WTC11 (cell line): Measurements from ENCODE around the gene GRIK2. TPM values are rescaled to one million over a fixed set of nuclear protein-coding genes. Genes with fewer than 3 reads are reported as not detected.

Experiments
- ATAC-seq: fragments of 200-7000 bp; cut with Tn5 transposase; 2 replicates; pipeline ENCODE4 v1.10.0; 2021; ENCODE audit warnings: mild to moderate bottlenecking, moderate library complexity
- CTCF ChIA-PET: fragments of 300-600 bp; sonication (Branson Sonifier 250); formaldehyde crosslinking; loops from one replicate; lab custom pipeline; 2021; ENCODE audit warnings: antibody characterized with exemption; lab: Charles Lee
- POLR2A ChIA-PET: fragments of 350-600 bp; sonication (Branson Sonifier 250); formaldehyde crosslinking; loops from one replicate; lab custom pipeline; 2021; ENCODE audit warnings: antibody characterized with exemption; lab: Charles Lee
- DNase-seq: peaks from one replicate; pipeline ENCODE4 v3.0.0; 2021; ENCODE audit warnings: low spot score
- H3K27ac Mint-ChIP-seq: 2 replicates; pipeline ENCODE4 v1.8.0; 2021; ENCODE audit warnings: mixed read lengths
- H3K27me3 Mint-ChIP-seq: 2 replicates; pipeline ENCODE4 v1.8.0; 2021; ENCODE audit warnings: low read depth, mild to moderate bottlenecking, moderate library complexity, mixed read lengths
- H3K36me3 Mint-ChIP-seq: 2 replicates; pipeline ENCODE4 v1.8.0; 2021; ENCODE audit warnings: mixed read lengths
- H3K4me1 Mint-ChIP-seq: 2 replicates; pipeline ENCODE4 v1.8.0; 2022; ENCODE audit warnings: mixed read lengths
- H3K4me3 Mint-ChIP-seq: 2 replicates; pipeline ENCODE4 v1.8.0; 2021; ENCODE audit warnings: mild to moderate bottlenecking, moderate library complexity, mixed read lengths
- H3K9me3 Mint-ChIP-seq: 2 replicates; pipeline ENCODE4 v1.8.0; 2021; ENCODE audit warnings: mixed read lengths
- FOXP1 ChIP-seq: sonication (generic); formaldehyde crosslinking; IDR thresholded peaks from 2 replicates; pipeline ENCODE4 v1.8.0; 2022; ENCODE audit warnings: missing genetic modification reagents, mild to moderate bottlenecking, moderate library complexity, borderline replicate concordance
- JUN ChIP-seq: sonication (generic); formaldehyde crosslinking; IDR thresholded peaks from 2 replicates; pipeline ENCODE4 v1.8.0; 2023; ENCODE audit warnings: mild to moderate bottlenecking, missing genetic modification reagents
- MXD4 ChIP-seq: fragments of 250-450 bp; sonication (Bioruptor Pico); IDR thresholded peaks from 2 replicates; pipeline ENCODE4 v1.8.0; 2021; ENCODE audit warnings: mild to moderate bottlenecking, moderate library complexity, borderline replicate concordance
- NFYB ChIP-seq: sonication (generic); formaldehyde crosslinking; conservative IDR thresholded peaks from 2 replicates; pipeline ENCODE4 v1.8.0; 2022; ENCODE audit warnings: low read depth, missing genetic modification reagents
- SOX15 ChIP-seq: fragments of 250-450 bp; sonication (Bioruptor Pico); IDR thresholded peaks from 2 replicates; pipeline ENCODE4 v1.9.0; 2021; ENCODE audit warnings: mild to moderate bottlenecking
- TEAD4 ChIP-seq: sonication (generic); formaldehyde crosslinking; IDR thresholded peaks from 2 replicates; pipeline ENCODE4 v1.8.0; 2022; ENCODE audit warnings: mild to moderate bottlenecking, missing genetic modification reagents
- ZNF121 ChIP-seq: sonication (generic); formaldehyde crosslinking; IDR thresholded peaks from 2 replicates; pipeline ENCODE4 v1.8.0; 2023; ENCODE audit warnings: missing genetic modification reagents
- ZNF138 ChIP-seq: sonication (generic); formaldehyde crosslinking; conservative IDR thresholded peaks from 2 replicates; pipeline ENCODE4 v1.8.1; 2022; ENCODE audit warnings: mild to moderate bottlenecking, moderate library complexity, missing genetic modification reagents
- ZNF219 ChIP-seq: sonication (generic); formaldehyde crosslinking; IDR thresholded peaks from 2 replicates; pipeline ENCODE4 v1.8.0; 2023; ENCODE audit warnings: missing genetic modification reagents, mild to moderate bottlenecking, borderline replicate concordance
- ZNF263 ChIP-seq: sonication (generic); formaldehyde crosslinking; IDR thresholded peaks from 2 replicates; pipeline ENCODE4 v1.8.1; 2022; ENCODE audit warnings: low read depth, mild to moderate bottlenecking, moderate library complexity, missing genetic modification reagents
- ZNF423 ChIP-seq: fragments of 250-450 bp; sonication (Bioruptor Pico); IDR thresholded peaks from 2 replicates; pipeline ENCODE4 v2.1.2; 2022; ENCODE audit warnings: mild to moderate bottlenecking, moderate library complexity
- total RNA-seq: library from RNA; stranded (reverse); gene quantifications from 3 replicates; pipeline ENCODE4 v1.2.3, GENCODE V29; 2021
- TF ChIP-seq, protein P1 (sequence below): sonication (generic); formaldehyde crosslinking; IDR thresholded peaks from 2 replicates; pipeline ENCODE4 v1.8.1; 2022; ENCODE audit warnings: low read depth, missing genetic modification reagents, borderline replicate concordance
- TF ChIP-seq, protein P2 (sequence below): sonication (generic); formaldehyde crosslinking; IDR thresholded peaks from 2 replicates; pipeline ENCODE4 v1.8.0; 2022; ENCODE audit warnings: mild to moderate bottlenecking, missing genetic modification reagents
- TF ChIP-seq, protein P3 (sequence below): sonication (generic); formaldehyde crosslinking; IDR thresholded peaks from 2 replicates; pipeline ENCODE4 v1.8.0; 2023; ENCODE audit warnings: missing genetic modification reagents, mild to moderate bottlenecking, borderline replicate concordance
- TF ChIP-seq, protein P4 (sequence below): sonication (generic); formaldehyde crosslinking; IDR thresholded peaks from 2 replicates; pipeline ENCODE4 v1.8.1; 2022; ENCODE audit warnings: mild to moderate bottlenecking, missing genetic modification reagents, moderate library complexity, borderline replicate concordance
- TF ChIP-seq, protein P5 (sequence below): sonication (generic); formaldehyde crosslinking; IDR thresholded peaks from 2 replicates; pipeline ENCODE4 v1.8.1; 2022; ENCODE audit warnings: missing genetic modification reagents, borderline replicate concordance
- TF ChIP-seq, protein P6 (sequence below): sonication (generic); formaldehyde crosslinking; IDR thresholded peaks from 2 replicates; pipeline ENCODE4 v1.8.1; 2023; ENCODE audit warnings: mild to moderate bottlenecking, missing genetic modification reagents, moderate library complexity

Gene GRIK2
- total RNA-seq, 1 experiment from 2014 or later = 2.7 TPM

DNA sequence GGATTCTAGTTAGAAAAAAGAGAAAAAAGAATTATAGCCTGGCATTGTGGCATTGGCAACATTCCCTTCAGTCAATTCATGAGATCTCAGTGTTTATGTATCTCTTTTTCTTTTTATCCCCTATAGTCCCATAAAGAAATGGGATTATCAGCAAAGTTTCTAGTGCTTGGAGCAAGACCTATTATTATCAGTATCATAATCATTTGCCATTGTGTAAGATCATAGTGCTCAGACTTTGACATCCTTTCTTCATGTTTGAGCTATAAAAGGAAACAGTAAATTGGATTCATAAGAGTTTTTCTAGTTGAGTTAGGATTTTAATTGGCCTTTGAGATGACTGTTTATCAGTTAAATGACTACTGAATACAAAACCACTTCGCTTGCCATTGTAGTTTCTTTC is 295.6 kb downstream of the GRIK2 start:
- no peak for DNase-seq

More for the DNA sequence above, 295.6 kb downstream of the GRIK2 start:
- Mint-ChIP-seq H3K4me3 (no peak overlapping the region), H3K9me3 (no peaks in the 10 kb centered on the region), H3K27me3 (no peaks in the 10 kb centered on the region), H3K4me1 (0 out of 2 replicates have a peak, but pooled peaks cover 3% of the 10 kb centered on the region), H3K36me3 (no peaks in the 10 kb centered on the region), H3K27ac (no peak overlapping the region)
- ChIA-PET POLR2A (no interaction called here), CTCF (no interaction called here)
- ATAC-seq = no peak
- TF ChIP-seq ZNF138 (no peak), MXD4 (no peak), JUN (CRISPR knock-in tag) (no peak), FOXP1 (no peak), TEAD4 (CRISPR knock-in tag) (no peak), NFYB (CRISPR knock-in tag) (no peak), ZNF219 (CRISPR knock-in tag) (no peak), ZNF121 (CRISPR knock-in tag) (no peak), SOX15 (no peak), ZNF423 (CRISPR knock-in tag) (no peak), ZNF263 (CRISPR knock-in tag) (no peak)
- TF ChIP-seq, protein P1, sequence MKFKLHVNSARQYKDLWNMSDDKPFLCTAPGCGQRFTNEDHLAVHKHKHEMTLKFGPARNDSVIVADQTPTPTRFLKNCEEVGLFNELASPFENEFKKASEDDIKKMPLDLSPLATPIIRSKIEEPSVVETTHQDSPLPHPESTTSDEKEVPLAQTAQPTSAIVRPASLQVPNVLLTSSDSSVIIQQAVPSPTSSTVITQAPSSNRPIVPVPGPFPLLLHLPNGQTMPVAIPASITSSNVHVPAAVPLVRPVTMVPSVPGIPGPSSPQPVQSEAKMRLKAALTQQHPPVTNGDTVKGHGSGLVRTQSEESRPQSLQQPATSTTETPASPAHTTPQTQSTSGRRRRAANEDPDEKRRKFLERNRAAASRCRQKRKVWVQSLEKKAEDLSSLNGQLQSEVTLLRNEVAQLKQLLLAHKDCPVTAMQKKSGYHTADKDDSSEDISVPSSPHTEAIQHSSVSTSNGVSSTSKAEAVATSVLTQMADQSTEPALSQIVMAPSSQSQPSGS = no peak
- TF ChIP-seq, protein P2, sequence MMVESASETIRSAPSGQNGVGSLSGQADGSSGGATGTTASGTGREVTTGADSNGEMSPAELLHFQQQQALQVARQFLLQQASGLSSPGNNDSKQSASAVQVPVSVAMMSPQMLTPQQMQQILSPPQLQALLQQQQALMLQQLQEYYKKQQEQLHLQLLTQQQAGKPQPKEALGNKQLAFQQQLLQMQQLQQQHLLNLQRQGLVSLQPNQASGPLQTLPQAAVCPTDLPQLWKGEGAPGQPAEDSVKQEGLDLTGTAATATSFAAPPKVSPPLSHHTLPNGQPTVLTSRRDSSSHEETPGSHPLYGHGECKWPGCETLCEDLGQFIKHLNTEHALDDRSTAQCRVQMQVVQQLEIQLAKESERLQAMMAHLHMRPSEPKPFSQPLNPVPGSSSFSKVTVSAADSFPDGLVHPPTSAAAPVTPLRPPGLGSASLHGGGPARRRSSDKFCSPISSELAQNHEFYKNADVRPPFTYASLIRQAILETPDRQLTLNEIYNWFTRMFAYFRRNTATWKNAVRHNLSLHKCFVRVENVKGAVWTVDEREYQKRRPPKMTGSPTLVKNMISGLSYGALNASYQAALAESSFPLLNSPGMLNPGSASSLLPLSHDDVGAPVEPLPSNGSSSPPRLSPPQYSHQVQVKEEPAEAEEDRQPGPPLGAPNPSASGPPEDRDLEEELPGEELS (CRISPR knock-in tag) = no peak
- TF ChIP-seq, protein P3, sequence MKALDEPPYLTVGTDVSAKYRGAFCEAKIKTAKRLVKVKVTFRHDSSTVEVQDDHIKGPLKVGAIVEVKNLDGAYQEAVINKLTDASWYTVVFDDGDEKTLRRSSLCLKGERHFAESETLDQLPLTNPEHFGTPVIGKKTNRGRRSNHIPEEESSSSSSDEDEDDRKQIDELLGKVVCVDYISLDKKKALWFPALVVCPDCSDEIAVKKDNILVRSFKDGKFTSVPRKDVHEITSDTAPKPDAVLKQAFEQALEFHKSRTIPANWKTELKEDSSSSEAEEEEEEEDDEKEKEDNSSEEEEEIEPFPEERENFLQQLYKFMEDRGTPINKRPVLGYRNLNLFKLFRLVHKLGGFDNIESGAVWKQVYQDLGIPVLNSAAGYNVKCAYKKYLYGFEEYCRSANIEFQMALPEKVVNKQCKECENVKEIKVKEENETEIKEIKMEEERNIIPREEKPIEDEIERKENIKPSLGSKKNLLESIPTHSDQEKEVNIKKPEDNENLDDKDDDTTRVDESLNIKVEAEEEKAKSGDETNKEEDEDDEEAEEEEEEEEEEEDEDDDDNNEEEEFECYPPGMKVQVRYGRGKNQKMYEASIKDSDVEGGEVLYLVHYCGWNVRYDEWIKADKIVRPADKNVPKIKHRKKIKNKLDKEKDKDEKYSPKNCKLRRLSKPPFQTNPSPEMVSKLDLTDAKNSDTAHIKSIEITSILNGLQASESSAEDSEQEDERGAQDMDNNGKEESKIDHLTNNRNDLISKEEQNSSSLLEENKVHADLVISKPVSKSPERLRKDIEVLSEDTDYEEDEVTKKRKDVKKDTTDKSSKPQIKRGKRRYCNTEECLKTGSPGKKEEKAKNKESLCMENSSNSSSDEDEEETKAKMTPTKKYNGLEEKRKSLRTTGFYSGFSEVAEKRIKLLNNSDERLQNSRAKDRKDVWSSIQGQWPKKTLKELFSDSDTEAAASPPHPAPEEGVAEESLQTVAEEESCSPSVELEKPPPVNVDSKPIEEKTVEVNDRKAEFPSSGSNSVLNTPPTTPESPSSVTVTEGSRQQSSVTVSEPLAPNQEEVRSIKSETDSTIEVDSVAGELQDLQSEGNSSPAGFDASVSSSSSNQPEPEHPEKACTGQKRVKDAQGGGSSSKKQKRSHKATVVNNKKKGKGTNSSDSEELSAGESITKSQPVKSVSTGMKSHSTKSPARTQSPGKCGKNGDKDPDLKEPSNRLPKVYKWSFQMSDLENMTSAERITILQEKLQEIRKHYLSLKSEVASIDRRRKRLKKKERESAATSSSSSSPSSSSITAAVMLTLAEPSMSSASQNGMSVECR (CRISPR knock-in tag) = no peak
- TF ChIP-seq, protein P4, sequence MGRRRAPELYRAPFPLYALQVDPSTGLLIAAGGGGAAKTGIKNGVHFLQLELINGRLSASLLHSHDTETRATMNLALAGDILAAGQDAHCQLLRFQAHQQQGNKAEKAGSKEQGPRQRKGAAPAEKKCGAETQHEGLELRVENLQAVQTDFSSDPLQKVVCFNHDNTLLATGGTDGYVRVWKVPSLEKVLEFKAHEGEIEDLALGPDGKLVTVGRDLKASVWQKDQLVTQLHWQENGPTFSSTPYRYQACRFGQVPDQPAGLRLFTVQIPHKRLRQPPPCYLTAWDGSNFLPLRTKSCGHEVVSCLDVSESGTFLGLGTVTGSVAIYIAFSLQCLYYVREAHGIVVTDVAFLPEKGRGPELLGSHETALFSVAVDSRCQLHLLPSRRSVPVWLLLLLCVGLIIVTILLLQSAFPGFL (CRISPR knock-in tag) = no peak
- TF ChIP-seq, protein P5, sequence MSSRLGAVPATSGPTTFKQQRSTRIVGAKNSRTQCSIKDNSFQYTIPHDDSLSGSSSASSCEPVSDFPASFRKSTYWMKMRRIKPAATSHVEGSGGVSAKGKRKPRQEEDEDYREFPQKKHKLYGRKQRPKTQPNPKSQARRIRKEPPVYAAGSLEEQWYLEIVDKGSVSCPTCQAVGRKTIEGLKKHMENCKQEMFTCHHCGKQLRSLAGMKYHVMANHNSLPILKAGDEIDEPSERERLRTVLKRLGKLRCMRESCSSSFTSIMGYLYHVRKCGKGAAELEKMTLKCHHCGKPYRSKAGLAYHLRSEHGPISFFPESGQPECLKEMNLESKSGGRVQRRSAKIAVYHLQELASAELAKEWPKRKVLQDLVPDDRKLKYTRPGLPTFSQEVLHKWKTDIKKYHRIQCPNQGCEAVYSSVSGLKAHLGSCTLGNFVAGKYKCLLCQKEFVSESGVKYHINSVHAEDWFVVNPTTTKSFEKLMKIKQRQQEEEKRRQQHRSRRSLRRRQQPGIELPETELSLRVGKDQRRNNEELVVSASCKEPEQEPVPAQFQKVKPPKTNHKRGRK = no peak
- TF ChIP-seq, protein P6, sequence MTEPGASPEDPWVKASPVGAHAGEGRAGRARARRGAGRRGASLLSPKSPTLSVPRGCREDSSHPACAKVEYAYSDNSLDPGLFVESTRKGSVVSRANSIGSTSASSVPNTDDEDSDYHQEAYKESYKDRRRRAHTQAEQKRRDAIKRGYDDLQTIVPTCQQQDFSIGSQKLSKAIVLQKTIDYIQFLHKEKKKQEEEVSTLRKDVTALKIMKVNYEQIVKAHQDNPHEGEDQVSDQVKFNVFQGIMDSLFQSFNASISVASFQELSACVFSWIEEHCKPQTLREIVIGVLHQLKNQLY = no peak
